Stomach (tissue), 4 donors: ENCODE data around the gene CMTM6.
A peak's percentile ranks its signal among the peaks of the same experiment; 100 is the strongest.

Experiments
- EP300 ChIP-seq: sonication (generic); formaldehyde crosslinking; IDR thresholded peaks from one replicate; pipeline ENCODE4 v1.6.1; 2017; ENCODE audit warnings: antibody characterized with exemption
- POLR2A ChIP-seq, 4 donors: fragments of 450-650 bp; IDR thresholded peaks; one replicate each; pipeline ENCODE4 v1.6.1; 2016; ENCODE audit warnings: antibody characterized with exemption in 4 of 4, control low read depth in 2 of 4, mild to moderate bottlenecking in 1 of 4, moderate library complexity in 1 of 4
- POLR2AphosphoS5 ChIP-seq, 3 donors: sonication (generic); formaldehyde crosslinking; IDR thresholded peaks; one replicate each; pipeline ENCODE4 v1.6.1; 2016; ENCODE audit warnings: antibody characterized with exemption in 3 of 3
- TF ChIP-seq, protein P1 (sequence below), 7 experiments: fragments of 450-650 bp in 4 of 7; fragments of 200-600 bp in 3 of 7; sonication (generic) in 3 of 7; IDR thresholded peaks; one replicate each; pipeline ENCODE4 v1.5.1; 2016 to 2019; ENCODE audit warnings: antibody characterized with exemption in 7 of 7, control low read depth in 2 of 7, mild to moderate bottlenecking in 1 of 7

DNA sequence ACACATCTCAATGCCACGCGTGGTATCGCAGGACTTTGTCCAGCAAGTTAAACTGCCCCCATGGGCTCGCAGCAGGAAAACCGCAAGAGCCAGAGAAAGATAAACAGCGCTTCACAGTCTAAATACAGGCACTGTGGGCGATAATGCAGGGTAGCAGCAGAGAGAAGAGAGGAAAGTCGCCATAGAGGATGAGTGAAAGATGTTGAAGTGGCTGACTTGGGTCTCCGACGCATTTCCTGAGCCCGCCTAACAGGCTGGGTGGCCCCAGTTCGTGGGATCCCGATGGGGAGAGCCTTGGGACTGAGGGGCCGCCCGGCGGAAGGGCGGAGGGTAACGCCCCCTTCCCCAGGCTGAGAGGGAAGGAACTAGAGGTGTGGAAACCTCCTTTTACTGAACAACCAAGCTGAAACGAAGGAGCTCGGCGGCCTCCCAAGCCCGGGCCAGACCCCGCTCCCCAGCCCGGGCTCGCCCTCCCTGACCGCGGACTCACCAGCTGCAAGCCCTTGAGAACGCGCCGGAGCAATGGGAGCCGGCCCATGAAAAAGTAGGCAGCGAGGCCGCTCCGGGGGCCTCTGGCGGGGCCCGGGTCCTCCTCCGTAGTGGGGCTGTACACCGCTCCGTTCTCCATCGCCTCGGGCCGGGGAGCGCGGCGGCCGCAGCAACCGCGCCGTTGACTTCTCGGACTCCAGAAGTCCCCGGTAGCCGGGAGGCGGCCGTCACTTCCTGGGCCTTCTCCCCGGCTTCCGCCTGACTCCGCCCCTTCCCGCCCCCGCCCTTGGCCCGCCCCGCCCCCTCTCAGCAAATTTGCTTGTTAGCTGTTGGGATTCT lies at the start of gene CMTM6:
- TF ChIP-seq, protein P1, sequence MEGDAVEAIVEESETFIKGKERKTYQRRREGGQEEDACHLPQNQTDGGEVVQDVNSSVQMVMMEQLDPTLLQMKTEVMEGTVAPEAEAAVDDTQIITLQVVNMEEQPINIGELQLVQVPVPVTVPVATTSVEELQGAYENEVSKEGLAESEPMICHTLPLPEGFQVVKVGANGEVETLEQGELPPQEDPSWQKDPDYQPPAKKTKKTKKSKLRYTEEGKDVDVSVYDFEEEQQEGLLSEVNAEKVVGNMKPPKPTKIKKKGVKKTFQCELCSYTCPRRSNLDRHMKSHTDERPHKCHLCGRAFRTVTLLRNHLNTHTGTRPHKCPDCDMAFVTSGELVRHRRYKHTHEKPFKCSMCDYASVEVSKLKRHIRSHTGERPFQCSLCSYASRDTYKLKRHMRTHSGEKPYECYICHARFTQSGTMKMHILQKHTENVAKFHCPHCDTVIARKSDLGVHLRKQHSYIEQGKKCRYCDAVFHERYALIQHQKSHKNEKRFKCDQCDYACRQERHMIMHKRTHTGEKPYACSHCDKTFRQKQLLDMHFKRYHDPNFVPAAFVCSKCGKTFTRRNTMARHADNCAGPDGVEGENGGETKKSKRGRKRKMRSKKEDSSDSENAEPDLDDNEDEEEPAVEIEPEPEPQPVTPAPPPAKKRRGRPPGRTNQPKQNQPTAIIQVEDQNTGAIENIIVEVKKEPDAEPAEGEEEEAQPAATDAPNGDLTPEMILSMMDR (IDR thresholded peaks at IDR 0.05), result no peak
- TF ChIP-seq POLR2A (IDR thresholded peaks at IDR 0.05) (no peak), EP300 (no peak), POLR2AphosphoS5 (IDR thresholded peaks at IDR 0.05) (peak in 2 of 3 donors; percentile 54 to 76)
